ENCODE measurements around the gene MAN1C1.
"Not testable (repeated sequence)": the region's sequence is repeated elsewhere in the genome, so short reads cannot be mapped to it uniquely, and the experiment has no call there.

MAN1C1 gene

DNA sequence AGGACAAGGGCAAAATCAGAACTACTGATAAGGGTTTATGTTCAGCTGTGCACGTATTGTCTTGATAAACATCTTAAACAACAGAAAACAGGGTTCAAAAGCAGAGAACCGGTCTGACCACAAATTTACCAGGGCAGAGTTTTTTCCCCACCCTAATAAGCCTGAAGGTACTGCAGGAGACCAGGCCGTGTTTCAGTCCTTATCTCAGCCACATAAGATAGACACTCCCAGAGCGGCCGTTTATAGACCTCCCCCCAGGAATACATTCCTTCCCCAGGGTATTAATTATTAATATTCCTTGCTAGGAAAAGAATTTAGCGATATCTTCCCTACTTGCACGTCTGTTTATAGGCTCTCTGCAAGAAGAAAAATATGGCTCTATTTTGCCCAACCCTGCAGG lies 19.6 kb downstream of the MAN1C1 start:
- DNase-seq (ENCODE audit: low read depth), result not testable (repeated sequence)

DNA sequence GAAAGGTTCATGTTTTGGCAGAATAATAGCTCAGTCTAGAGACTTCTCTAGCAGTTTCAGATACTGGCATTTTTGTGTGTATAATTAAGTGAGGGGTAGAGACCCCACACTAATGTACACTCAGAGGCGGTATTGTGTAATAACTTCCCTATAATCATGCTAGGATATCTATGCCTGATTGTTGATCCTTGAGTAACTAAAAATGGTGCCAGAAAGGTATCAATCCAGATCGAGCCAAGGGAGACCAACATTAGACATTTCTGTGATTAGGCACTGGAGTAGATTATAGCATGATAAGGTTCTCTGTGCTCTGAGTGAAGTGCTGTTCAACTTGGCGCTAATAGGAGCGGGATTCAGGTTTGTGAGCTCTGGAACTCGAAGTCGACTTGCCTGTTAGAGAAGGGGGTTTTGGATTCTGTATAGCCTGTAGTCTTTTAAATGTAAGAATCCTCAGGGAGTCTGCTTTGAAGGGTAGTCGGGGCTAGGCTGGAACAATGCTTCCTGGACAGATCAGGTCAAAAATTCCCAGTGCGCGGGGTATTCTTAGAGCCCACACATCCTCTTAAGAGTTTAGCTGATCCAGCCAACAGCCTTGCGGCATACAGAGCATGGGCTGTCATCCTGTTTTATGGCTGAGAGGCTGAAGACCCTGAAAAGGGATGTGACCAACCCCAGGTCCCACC lies 24.2 kb downstream of the MAN1C1 start:
- no peak for DNase-seq (ENCODE audit: low read depth)

DNA sequence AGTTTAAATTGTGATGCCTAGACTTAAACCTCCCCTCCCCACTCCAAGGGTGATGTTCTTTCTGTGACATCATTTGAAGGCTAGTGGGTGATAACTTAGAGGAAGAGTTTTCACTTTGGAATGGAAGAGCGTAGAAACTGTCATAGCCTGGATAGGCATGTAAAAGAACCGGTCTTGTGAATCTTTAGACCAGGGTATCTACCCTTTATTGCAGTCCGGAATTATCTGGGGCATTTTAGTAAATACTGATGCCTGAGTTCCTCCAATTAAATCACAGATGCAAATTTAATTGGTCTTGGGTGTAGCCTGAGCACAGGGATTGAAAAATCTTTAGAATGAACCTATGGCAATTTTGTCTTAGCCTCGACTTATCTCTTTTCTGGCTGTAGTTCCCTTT lies 24.7 kb downstream of the MAN1C1 start:
- DNase-seq (ENCODE audit: low read depth), result no peak

DNA sequence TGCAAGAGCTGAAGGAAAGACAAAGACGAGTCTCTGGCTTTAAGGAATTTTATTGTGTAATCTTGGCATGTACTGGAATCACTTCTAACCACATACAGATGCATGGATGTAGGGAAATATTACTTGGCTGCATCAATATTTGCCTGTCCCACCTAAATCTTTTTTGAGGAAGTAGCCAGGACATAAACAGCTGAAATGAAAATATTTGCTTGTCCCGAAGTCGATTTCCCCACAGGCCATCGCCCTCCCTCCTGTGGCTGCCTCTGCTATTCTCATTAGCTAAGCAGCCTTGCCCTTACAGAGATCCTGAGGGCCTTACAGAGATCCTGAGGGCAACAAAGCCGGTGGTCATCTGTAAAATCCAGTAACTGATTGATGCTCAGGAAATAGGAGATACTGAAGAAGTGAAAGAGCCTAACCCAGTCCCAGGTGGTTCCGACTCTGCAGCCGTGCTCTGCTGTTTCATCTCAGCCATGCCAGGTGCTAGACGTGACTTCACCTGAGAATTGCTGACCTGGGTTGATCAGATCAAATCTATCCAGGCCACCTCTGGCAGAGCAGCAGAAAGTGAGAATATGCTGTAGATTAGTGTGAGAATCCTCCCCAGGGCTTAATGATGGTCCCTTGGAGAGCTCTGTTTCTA lies 25.5 kb downstream of the MAN1C1 start:
- DNase-seq (ENCODE audit: low read depth), result no peak

DNA sequence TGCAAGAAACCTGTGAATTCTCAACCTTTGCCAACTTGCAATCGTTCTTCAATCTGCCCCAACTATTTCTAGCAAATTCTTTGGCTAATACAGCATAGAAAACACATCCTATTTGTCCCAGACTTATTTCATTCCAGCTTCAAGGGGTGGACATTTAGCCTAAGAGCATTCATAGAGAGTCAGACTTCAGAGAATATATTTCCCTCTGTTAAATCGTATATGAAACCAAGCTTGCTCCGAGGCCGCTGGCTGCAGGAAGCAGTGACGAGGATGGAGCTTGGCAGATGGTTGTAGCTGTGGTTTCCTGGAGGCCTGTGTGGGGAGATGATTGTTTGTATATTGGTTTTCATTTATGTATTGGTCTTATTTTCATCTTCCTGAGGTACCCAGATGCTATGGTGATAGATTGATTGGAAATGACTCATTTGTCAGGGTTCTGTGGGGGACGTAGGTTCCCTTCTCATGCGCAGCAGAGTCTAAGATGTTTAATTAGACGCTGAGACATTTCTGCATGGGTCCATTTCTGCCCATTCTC lies 26.1 kb downstream of the MAN1C1 start:
- peak; percentile 36 for DNase-seq (ENCODE audit: low read depth)

DNA sequence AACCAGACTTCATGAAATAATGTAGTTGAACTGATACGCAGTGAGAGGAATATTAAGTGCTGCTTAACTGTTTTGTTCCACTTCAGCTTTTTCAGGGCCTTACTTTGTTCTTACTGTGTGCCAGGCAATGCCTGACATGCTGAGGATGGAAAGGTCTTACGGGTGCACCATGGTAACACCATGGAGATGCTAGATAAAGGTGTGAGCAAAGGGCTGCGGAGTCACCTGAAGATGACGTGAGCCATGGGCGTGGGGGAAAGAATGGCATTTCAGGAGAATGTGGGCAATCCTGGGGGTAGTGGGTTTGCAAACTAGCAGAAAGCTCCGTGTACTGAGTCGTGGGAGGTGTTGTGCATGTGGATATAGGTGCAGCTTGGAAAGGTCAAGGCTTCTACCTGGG lies 27.3 kb downstream of the MAN1C1 start:
- no peak for DNase-seq (ENCODE audit: low read depth)

DNA sequence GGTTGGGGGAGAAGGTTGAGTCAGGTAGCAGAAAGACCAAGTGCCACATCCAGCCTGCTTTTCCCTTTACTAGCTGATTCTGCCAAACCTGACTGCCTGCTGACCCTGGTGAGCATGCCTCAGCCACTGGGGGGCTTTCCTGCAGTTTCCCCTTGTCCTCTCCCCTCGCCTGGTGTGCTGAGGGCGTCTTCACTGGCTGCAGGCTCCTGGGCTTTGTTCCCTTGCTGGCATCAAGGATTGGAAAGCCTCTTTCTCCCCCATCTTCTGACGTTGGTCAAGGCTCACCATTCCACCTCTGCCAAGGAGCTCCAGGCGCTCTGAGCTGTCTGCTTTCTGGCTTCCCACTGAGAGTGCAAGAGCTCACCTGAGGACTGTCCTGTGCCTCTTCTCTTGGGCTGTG lies 28.4 kb downstream of the MAN1C1 start:
- no peak for DNase-seq (ENCODE audit: low read depth)

DNA sequence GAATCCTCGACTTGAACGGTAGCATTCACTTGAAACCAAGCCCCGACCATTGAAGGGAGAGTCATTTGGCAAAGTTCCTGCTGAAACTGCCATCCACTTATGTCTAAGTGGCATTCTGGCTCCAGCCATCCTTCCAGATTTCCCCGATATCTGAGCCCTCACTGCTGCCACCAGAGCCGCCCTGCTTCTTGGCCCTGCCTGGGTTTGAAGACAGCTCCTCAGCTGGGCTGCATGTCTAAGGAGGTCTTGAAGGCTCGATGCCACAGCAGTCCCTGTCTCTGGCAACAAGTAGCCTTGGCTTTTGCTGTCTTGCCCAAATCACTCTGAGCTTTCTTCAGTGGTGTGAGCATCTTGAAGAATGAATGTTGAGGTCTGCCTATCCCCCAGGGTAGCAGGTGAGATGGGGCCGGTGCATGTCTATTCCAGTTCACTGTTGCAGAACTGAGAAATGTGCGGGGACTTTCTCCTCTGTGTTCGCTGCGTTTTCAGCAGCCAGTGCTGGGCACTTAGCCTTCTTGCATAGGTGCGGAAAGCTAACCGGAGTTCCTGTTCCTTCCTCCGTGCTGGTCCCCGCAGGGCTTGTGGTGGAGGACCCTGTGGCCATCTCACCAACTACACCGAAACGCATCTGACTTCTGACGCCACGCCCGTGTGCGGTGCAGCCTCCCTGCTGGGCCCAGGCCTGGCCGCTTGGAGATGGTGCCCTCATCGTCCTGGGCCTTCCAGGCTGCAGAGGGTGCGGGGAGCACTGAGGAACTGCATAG lies 29.2 kb downstream of the MAN1C1 start:
- DNase-seq (ENCODE audit: low read depth), result no peak

DNA sequence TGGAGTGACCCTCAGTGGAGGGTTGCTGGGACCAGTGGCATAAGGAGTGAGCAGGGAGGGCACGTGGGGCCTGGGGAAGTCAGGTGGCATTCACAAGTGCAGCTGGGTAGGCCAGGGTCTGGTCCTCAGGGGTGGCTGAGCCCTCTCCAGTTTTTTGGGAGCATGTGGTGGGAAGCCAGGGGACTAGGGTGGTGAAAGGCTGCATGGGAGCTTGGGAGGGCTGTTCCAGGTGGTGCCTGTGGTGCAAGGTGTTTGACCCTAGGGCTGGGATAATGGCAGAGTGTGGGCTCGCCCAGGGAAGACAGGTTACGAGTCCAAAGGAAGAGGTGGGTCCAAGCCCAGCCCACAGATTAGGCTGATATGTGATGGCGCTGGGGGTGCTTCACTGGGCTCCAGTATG lies 30.5 kb downstream of the MAN1C1 start:
- DNase-seq (ENCODE audit: low read depth), result no peak

DNA sequence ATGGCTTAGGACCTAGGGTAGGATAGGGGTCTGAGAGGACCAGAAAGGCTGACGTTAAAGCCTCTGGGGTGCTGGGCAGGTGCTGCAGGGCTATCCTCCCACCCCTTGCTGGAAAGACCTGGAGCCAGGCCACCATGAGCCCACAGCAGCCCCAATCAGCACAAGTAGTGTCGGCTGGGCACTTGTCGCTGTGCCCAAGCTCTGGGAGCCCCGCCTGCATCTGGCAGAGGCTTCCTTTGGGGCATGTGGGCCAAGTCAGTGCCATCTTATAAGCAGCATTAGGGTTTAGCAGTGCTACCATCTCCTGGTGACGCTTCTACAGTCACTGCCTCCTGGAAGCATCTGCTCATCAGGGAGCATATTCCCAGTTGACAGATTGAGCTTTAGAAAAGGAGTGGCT lies 31.3 kb downstream of the MAN1C1 start:
- no peak for DNase-seq (ENCODE audit: low read depth)

DNA sequence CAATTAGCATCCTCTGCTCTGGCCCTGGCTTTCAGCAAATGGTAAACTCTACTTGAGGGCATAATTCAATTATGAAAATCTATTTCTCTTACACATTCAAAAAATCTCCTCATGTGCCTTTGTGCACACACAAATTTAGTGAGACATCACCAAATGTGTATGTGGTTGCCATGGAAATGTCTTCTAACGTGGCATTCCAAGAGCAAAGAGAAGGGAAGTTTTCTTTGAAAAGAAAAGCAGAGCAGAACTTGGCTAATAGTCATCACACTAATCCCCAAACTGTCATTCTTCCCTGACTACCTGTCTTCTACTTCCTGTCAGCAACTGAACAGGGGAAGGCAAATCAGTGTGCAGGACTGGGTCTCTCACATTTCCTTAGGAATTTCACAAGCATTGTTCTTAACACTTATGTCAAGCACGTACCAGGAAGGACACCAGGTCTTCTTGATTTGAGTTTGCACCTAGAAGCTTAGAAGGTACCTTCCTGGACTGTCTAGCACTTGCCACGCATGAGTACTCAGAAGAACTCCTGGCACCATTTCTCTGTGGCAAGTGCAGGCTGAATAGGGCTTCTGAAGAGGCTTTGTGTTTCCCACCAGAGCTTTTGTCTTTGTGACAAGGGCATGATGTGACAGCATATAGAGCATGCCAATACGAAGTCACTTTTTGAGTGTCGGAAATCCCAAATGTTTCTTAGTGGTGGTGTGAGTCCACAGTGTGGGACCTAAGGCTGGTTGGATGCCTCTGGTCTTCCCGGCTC lies 32.3 kb downstream of the MAN1C1 start:
- DNase-seq (ENCODE audit: low read depth), result no peak

DNA sequence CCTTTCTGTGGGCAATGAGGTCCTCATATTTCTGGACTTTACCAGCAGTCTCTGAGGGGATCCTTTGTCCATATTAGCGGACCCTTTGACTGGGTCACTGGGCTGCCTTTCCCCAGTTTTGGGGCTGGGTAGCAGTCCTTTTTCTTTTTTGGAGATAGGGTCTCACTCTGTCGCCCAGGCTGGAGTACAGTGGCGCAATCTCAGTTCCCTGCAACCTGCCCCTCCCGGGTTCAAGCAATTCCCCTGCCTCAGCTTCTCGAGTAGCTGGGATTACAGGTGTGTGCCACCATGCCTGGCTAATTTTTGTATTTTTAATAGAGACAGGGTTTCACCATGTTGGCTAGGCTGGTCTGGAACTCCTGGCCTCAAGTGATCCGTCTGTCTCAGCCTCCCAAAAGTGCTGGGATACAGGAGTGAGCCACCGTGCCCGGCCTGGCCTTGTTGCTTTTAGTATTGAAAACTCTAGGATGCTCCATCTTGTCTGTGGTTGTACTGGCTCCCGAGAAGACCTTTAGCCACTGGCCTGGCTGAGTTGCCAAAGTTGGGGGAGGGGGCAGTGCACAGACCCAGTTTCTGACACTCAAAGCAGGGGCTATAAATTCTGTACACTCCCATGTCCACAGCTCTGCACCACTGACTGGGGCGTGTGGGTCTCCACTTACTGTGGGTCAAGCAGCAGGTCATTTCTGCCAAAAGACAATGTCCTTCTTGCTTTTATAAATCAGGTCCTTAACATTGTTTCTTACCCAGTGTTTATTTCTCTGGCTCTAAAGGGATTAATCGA lies 33.1 kb downstream of the MAN1C1 start:
- no peak for DNase-seq (ENCODE audit: low read depth)

DNA sequence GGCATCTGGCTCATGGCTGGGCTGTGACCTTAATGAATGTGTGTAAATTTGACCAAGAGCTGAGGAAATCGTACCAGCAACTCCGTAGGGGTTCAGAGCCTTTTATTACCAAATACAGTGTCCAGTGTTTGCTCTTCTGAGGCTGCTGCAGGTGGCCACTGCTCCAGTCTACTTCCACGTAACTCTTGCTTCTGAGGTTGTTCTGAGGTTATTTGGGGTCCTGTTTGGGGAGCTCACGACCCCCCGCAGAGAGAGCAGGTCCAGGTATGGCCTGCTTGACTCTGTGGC lies 33.6 kb downstream of the MAN1C1 start:
- no peak for DNase-seq (ENCODE audit: low read depth)

DNA sequence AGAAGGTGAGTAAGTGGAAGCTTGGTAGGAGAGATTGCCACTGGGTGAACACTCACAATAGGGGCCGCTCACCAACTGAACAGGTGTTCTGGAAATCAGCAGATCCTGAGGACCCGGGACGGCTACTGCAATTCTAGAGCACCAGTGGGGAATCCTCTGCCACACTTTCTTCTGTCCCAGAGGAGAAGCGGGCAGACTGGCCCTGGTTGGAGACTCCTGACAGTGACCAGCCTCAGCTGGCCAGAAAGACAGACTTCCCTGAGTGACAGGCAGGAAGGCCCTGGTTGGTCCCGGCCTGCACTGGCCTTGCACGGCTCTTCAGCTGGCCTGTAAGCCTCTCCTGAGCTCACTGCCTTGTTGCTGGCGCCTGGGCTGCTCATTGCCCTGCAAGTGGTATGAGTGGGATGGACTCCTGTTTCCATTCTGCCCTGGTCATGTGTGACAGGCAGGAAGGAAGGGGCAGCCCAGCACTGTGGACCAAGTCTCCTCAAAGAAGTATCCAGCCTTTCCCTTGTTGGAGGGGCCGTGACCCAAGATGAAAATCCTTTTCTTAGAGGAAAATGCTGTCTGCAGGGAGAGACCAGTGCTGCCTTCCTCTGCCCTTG lies 34.5 kb downstream of the MAN1C1 start:
- no peak for DNase-seq (ENCODE audit: low read depth)

DNA sequence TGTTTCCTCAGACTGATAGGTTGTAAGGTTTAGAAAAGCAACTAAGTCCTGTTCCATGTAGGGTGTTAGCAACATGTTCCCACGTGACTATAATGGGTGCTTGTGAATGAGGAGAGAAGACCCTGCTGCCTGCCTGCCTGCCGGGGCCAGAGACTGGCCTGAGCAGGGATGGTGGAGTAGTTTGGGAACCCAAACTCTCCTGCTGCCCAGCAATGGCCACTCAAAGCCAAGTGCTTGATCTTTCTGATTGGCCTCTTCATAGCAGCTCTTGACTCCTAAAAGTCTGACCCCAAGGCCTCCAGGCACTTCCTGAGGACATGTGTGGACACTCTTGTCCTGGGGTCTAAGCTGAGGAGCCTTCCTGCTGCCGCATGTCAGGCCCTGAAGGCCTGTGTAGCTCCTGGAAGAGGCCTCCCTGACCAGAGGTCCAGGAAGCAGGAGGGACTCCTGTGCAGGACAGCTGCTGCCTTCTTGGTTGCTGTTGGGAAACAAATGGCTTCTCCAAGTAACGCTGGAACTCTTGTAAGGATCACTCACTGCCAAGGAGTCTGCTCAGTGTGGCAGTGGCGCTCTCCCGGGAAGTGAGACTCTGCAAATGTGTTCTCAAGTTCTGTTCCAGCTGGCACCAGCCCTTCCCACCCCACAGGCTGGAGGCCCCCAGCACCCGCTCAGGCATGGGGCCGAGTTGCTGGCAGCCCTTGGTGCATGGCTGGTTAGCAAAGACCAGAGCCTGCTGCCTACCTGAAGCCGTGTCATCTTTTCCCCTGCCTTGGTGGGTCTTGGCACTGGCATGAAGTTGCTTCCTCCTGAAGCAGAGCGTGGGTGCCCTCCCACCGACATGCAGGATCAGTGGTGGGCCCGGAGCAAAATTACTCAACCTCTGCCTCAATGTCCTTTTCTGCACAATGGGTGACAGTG lies 35.5 kb downstream of the MAN1C1 start:
- DNase-seq (ENCODE audit: low read depth), result no peak

DNA sequence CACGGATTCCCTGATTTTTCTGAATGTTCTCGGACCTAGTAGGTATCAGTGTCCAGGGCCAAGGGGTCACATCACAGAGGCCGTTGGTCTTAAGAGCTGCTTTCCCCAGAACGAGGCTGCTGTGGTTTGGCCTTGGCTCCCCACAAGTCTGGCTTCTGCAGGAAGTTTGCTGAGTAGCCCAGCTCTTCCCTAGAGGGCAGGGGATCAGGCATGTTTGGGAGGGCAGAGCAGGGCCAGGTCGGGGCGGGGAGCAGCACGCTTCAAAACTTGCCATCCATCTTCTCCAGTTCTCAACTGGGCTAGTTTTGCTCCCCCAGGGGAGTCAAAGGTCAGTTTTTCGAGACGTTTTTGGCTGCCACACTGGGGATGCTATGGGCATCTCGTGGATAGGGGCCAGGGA lies 37.0 kb downstream of the MAN1C1 start:
- DNase-seq (ENCODE audit: low read depth), result no peak

DNA sequence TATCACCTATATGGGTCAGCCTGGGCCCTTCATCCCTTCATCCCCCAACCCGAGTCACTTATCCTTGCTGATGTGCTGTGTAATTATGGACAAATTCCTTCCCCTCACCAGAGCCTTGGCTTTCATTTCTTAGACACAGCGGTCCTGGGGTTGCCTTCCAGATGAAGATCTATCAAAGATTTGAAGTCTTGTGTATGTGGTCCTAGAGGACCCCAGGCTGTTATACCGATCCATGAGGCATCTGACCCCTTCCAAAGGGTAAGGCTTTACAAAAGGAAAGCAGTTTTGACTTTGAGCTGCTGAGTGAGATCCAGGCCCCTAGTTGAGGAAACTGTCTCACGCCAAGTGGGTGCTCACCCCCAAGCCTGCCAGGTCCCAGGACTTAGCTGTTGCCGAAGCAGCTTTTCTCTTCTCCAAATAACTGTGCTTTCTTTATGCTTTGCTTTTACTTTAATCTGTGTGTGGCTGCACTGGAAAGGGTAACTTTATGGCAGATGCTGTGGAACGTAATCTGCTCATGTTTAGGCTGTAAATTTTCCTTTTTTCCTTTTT lies 37.6 kb downstream of the MAN1C1 start:
- DNase-seq (ENCODE audit: low read depth), result no peak

DNA sequence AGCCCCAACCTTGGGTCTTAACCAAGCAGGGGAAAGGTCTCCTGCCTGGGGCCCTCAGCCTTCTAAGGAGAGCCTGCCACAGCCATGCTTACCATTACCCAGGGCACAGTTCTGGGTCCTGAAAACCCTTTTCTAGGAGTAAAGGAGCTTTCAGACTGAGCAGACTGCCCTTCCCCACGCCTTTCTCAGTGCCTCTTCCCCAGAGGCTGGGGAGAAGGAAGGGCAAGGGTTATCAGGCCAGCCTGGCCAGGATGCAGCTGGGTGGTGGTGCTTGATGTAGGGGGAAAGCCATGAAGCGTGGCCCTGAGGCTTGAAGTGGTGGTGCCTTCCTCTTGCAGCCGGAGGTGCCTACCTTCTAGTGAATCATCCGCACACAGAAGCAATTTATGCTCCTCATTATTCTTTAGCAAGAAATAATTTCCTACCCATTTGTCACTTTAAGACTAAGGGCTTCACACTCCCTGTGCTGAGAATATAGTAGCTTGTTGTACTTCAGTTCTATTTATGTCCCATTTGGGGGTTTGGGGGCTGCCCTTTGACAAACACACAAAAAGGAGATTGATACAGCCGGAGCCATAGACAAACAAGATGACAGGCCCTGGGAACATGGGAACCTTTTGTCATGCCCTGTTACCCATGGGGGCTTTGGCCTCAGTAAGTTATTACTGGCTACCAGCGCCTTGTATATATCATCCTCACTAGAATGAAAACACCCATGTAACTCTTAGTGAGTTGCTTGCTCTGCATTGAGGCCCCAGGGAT lies 40.7 kb downstream of the MAN1C1 start:
- no peak for DNase-seq (ENCODE audit: low read depth)

Measured in non-pigmented ciliary epithelial cell (primary cell).